ENCODE data around the gene PTPRG. TPM values are rescaled to one million over a fixed set of nuclear protein-coding genes. Genes with fewer than 3 reads are reported as not detected.
A peak's percentile ranks its signal among the peaks of the same experiment; 100 is the strongest.

PTPRG gene
- total and polyA plus RNA-seq, 2 experiments from 2014 or later = 15.2 to 45.7 TPM

- no peak overlapping the region for H3K4me3 ChIP-seq
- no peak for DNase-seq (ENCODE audit: low read depth in 1 of 2, low spot score in 1 of 2)
- H3K27me3 ChIP-seq = no peaks in the 10 kb centered on the region
- TF ChIP-seq, protein P1, sequence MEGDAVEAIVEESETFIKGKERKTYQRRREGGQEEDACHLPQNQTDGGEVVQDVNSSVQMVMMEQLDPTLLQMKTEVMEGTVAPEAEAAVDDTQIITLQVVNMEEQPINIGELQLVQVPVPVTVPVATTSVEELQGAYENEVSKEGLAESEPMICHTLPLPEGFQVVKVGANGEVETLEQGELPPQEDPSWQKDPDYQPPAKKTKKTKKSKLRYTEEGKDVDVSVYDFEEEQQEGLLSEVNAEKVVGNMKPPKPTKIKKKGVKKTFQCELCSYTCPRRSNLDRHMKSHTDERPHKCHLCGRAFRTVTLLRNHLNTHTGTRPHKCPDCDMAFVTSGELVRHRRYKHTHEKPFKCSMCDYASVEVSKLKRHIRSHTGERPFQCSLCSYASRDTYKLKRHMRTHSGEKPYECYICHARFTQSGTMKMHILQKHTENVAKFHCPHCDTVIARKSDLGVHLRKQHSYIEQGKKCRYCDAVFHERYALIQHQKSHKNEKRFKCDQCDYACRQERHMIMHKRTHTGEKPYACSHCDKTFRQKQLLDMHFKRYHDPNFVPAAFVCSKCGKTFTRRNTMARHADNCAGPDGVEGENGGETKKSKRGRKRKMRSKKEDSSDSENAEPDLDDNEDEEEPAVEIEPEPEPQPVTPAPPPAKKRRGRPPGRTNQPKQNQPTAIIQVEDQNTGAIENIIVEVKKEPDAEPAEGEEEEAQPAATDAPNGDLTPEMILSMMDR (IDR thresholded peaks at IDR 0.05; ENCODE audit: low read depth, low read length) = no peak
- H3K27ac ChIP-seq = peak overlapping the region; percentile 80
- no peaks in the 10 kb centered on the region for H3K9me3 ChIP-seq (ENCODE audit: low read depth)
- H3K36me3 ChIP-seq = no peaks in the 10 kb centered on the region
- H3K4me1 ChIP-seq (ENCODE audit: low read depth) = peaks cover 33% of the 10 kb centered on the region
Measured at GRCh38 chr3:62013951-62014350, 452.6 kb downstream of the PTPRG start.

DNA sequence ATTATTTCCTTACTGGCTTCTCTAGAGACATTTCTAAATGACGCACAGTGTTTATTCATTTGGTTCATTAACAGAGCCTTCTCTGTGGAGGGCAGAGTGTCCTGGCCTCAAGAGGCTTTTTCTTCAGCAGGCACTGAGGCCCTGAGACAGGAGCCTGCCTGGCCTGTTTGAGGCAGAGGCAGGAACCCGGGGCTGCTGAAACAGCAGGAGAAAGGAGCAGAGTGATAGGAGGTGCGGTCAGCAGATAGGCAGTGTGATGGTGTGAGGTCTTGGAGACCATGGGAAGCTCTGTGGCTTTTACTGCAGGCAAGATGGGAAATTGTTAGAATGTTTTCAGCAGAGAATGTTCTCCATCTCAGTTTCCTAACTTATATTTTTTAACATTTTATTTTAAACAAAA is 453.7 kb downstream of the PTPRG start:
- no peak overlapping the region for H3K4me3 ChIP-seq
- peaks cover 33% of the 10 kb centered on the region for H3K4me1 ChIP-seq (ENCODE audit: low read depth)
- no peaks in the 10 kb centered on the region for H3K27me3 ChIP-seq
- H3K27ac ChIP-seq = peak overlapping the region; percentile 80
- H3K9me3 ChIP-seq (ENCODE audit: low read depth) = no peaks in the 10 kb centered on the region
- DNase-seq (ENCODE audit: low read depth in 1 of 2, low spot score in 1 of 2) = no peak
- TF ChIP-seq, protein P1 (IDR thresholded peaks at IDR 0.05; ENCODE audit: low read depth, low read length) = no peak
- H3K36me3 ChIP-seq = no peaks in the 10 kb centered on the region

DNA sequence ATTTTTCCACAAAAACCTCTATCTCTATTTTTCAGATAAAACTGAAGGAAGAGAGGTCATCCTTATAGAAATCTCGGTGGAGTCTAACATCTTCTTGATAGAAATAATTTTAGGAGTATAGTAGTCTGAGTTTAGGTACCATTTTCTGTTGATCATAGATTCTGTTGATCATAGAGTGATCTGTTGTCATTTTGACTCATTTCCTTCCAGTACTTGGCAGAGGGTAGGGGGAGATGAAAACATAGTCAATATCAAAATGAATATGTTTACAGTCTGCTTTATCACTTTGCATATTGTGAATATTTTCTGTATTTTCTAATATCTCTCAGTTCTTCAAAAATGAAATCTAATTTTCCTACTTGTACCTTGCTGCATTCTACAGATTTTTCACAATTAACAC is 458.5 kb downstream of the PTPRG start:
- no peak for DNase-seq (ENCODE audit: low read depth in 1 of 2, low spot score in 1 of 2)
- Histone ChIP-seq H3K36me3 (no peaks in the 10 kb centered on the region), H3K27me3 (no peaks in the 10 kb centered on the region), H3K4me3 (no peak overlapping the region), H3K4me1 (ENCODE audit: low read depth) (peaks cover 6% of the 10 kb centered on the region), H3K27ac (no peak overlapping the region), H3K9me3 (ENCODE audit: low read depth) (no peaks in the 10 kb centered on the region)
- TF ChIP-seq, protein P1 (IDR thresholded peaks at IDR 0.05; ENCODE audit: low read depth, low read length) = no peak

DNA sequence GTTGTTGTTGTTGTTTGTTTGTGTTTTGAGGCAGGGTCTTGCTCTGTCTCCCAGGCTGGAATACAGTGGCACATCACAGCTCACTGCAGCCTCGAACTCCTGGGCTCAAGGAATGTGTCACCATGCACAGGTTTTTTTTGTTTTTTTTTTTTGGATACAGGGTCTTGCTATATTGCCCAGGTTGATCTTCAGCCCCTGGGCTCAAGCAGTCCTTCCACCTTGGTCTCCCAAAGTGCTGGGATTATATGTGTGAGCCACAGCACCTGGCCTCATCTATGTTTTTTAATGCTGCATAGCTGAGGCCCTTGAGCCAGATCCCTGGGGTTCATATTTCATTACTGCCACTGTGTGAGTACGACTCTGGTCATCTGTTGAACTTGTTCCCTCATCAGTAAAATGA is 459.3 kb downstream of the PTPRG start:
- DNase-seq (ENCODE audit: low read depth in 1 of 2, low spot score in 1 of 2) = no peak
- TF ChIP-seq, protein P1 (IDR thresholded peaks at IDR 0.05; ENCODE audit: low read depth, low read length) = no peak
- H3K9me3 ChIP-seq (ENCODE audit: low read depth) = no peaks in the 10 kb centered on the region
- no peaks in the 10 kb centered on the region for H3K27me3 ChIP-seq
- no peak overlapping the region for H3K4me3 ChIP-seq
- no peaks in the 10 kb centered on the region for H3K4me1 ChIP-seq (ENCODE audit: low read depth)
- H3K27ac ChIP-seq = no peak overlapping the region
- H3K36me3 ChIP-seq = no peaks in the 10 kb centered on the region

GRCh38 chr3:62022312-62022711 is 460.9 kb downstream of the PTPRG start:
- TF ChIP-seq, protein P1 (IDR thresholded peaks at IDR 0.05; ENCODE audit: low read depth, low read length) = no peak
- H3K27me3 ChIP-seq = no peaks in the 10 kb centered on the region
- H3K27ac ChIP-seq = no peak overlapping the region
- no peaks in the 10 kb centered on the region for H3K4me1 ChIP-seq (ENCODE audit: low read depth)
- H3K4me3 ChIP-seq = no peak overlapping the region
- H3K36me3 ChIP-seq = no peaks in the 10 kb centered on the region
- no peak for DNase-seq (ENCODE audit: low read depth in 1 of 2, low spot score in 1 of 2)
- no peaks in the 10 kb centered on the region for H3K9me3 ChIP-seq (ENCODE audit: low read depth)

DNA sequence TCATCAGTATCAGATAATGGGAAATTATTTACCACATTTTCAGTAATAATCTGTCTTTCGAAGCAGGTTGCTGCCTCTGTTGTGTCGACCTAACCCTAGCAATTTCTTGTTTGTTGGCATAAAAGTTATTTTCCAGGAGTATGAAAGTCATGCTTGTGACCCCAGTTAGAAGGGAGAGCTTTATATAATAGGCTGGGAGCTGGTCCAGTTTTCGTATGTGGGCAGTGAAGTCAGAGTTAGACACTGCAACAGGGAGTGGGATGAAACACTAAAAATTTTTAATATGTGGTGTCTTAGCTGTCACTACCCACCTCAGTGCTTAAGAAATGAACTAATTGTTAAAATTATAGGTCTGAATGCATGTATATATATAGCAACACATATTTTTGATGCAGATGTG is 463.5 kb downstream of the PTPRG start:
- DNase-seq (ENCODE audit: low read depth in 1 of 2, low spot score in 1 of 2) = no peak
- Histone ChIP-seq H3K4me1 (ENCODE audit: low read depth) (no peaks in the 10 kb centered on the region), H3K36me3 (no peaks in the 10 kb centered on the region), H3K9me3 (ENCODE audit: low read depth) (no peaks in the 10 kb centered on the region), H3K27ac (no peak overlapping the region), H3K4me3 (no peak overlapping the region), H3K27me3 (no peaks in the 10 kb centered on the region)
- TF ChIP-seq, protein P1 (IDR thresholded peaks at IDR 0.05; ENCODE audit: low read depth, low read length) = no peak
